Glutamatergic neuron (in vitro differentiated cells): ENCODE results near the gene BNIP5. TPM values are rescaled to one million over a fixed set of nuclear protein-coding genes. Genes with fewer than 3 reads are reported as not detected.

Source experiments
- DNase-seq: peaks from one replicate; pipeline ENCODE4 v3.0.0; 2022
- H3K27ac Mint-ChIP-seq: one replicate; pipeline ENCODE4 v1.8.0; 2020; ENCODE audit warnings: mild to moderate bottlenecking, mixed read lengths, inconsistent platforms; ENCODE audit not compliant: unreplicated experiment
- H3K27me3 Mint-ChIP-seq: one replicate; pipeline ENCODE4 v1.8.0; 2020; ENCODE audit warnings: mild to moderate bottlenecking, moderate library complexity, mixed read lengths, inconsistent platforms; ENCODE audit not compliant: unreplicated experiment
- H3K36me3 Mint-ChIP-seq: one replicate; pipeline ENCODE4 v1.8.0; 2020; ENCODE audit warnings: mild to moderate bottlenecking, mixed read lengths, inconsistent platforms; ENCODE audit not compliant: unreplicated experiment
- H3K4me1 Mint-ChIP-seq: one replicate; pipeline ENCODE4 v1.8.0; 2020; ENCODE audit warnings: mild to moderate bottlenecking, low read depth, mixed read lengths, inconsistent platforms; ENCODE audit not compliant: unreplicated experiment
- H3K4me3 Mint-ChIP-seq: one replicate; pipeline ENCODE4 v1.8.0; 2020; ENCODE audit warnings: mild to moderate bottlenecking, mixed read lengths, inconsistent platforms; ENCODE audit not compliant: unreplicated experiment
- H3K9me3 Mint-ChIP-seq: one replicate; pipeline ENCODE4 v1.8.0; 2020; ENCODE audit warnings: mild to moderate bottlenecking, moderate library complexity, mixed read lengths, inconsistent platforms; ENCODE audit not compliant: unreplicated experiment
- CTCF ChIP-seq: fragments of 200-600 bp; sonication (generic); IDR thresholded peaks from one replicate; pipeline ENCODE4 v1.5.0; 2021; ENCODE audit not compliant: partially characterized antibody, unreplicated experiment
- total RNA-seq: library from RNA; stranded (reverse); fragmentation: NEBNext Ultra II Directional; extraction: Animal tissue kit (Norgen Biotek cat#: 25700); gene quantifications from one replicate; pipeline ENCODE4 v1.2.1, GENCODE V29; 2021; ENCODE audit not compliant: unreplicated experiment

The BNIP5 gene
- total RNA-seq, 1 donor from 2014 or later, result not detected

GRCh38 chr6:36333931-36334725 lies 2.6 kb downstream of the BNIP5 start:
- H3K36me3 Mint-ChIP-seq, result no peaks in the 10 kb centered on the region
- peaks cover 4% of the 10 kb centered on the region for H3K9me3 Mint-ChIP-seq
- DNase-seq, result no peak
- no peak for TF ChIP-seq CTCF
- peaks cover 33% of the 10 kb centered on the region for H3K4me1 Mint-ChIP-seq
- H3K27ac Mint-ChIP-seq, result peak overlapping the region; percentile 41
- peaks cover 7% of the 10 kb centered on the region for H3K27me3 Mint-ChIP-seq
- peak overlapping the region; percentile 70 for H3K4me3 Mint-ChIP-seq

- no peak for TF ChIP-seq CTCF
Measured at GRCh38 chr6:36333171-36333895, 3.4 kb downstream of the BNIP5 start.

GRCh38 chr6:36331381-36331780 lies 5.3 kb downstream of the BNIP5 start:
- Mint-ChIP-seq H3K4me1 (peaks cover 49% of the 10 kb centered on the region), H3K4me3 (no peak overlapping the region), H3K27me3 (peaks cover 7% of the 10 kb centered on the region), H3K36me3 (no peaks in the 10 kb centered on the region), H3K27ac (no peak overlapping the region), H3K9me3 (peaks cover 3% of the 10 kb centered on the region)
- no peak for DNase-seq
- TF ChIP-seq CTCF, result no peak

More at GRCh38 chr6:36333171-36333895, 3.4 kb downstream of the BNIP5 start:
- peak overlapping the region; percentile 17 for H3K27ac Mint-ChIP-seq
- H3K4me1 Mint-ChIP-seq, result peaks cover 35% of the 10 kb centered on the region
- H3K27me3 Mint-ChIP-seq, result peaks cover 7% of the 10 kb centered on the region
- no peak for DNase-seq
- peaks cover 4% of the 10 kb centered on the region for H3K9me3 Mint-ChIP-seq
- H3K4me3 Mint-ChIP-seq, result peak overlapping the region; percentile 51
- no peaks in the 10 kb centered on the region for H3K36me3 Mint-ChIP-seq

- TF ChIP-seq CTCF, result no peak
- no peak overlapping the region for H3K27ac Mint-ChIP-seq
- no peak for DNase-seq
- H3K4me1 Mint-ChIP-seq, result peaks cover 57% of the 10 kb centered on the region
- no peaks in the 10 kb centered on the region for H3K36me3 Mint-ChIP-seq
- H3K4me3 Mint-ChIP-seq, result no peak overlapping the region
- H3K9me3 Mint-ChIP-seq, result peaks cover 3% of the 10 kb centered on the region
- peaks cover 11% of the 10 kb centered on the region for H3K27me3 Mint-ChIP-seq
Measured at GRCh38 chr6:36330366-36330765, 6.3 kb downstream of the BNIP5 start.
